DMS53 treated with DMSO at 0.1 percent for 48 hours (cell line): ENCODE results near the gene PPP1R1C.

Experiments
- DNase-seq: peaks from one replicate; lab custom pipeline; 2025; ENCODE audit not compliant: unreplicated experiment; lab: John Stamatoyannopoulos, UW

Gene PPP1R1C

DNA sequence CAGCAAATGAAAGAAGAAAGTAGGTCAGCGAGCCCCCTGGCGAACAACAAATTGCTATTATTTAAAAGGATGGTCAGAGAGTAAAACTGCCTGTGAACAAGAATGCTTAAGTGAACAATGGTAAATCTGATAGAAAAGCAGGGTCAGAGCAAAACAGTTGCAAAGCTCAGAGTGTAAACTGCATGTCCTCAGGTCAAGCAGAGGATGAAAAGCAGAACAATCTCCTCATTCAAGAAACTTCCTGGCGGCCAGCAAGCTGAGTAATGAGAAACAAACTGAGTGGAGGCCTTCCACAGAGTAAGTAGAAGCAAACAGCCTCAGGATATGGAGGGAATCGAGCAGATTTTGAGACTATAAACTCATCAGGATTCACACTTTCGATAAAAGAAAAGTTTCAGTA is 117.9 kb downstream of the PPP1R1C start:
- no peak for DNase-seq

DNA sequence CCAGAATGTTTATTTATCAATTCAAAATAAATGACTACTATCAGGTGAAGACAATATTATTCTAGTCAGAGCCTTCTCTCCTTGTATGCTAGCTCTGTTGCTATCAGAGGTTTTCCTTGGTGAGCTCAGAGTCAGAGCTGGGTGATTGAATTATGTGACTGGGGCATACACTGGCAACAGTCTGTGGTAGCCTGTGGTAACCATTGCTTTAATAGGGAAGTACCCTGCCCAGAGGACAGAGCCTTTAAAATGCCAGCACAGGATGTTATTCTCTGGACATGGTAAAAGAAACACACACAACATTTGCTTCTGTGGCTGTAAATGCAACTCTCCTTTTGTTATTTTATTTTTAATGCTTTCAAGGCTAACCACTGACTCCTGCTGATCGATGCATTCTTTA is 124.7 kb downstream of the PPP1R1C start:
- no peak for DNase-seq

DNA sequence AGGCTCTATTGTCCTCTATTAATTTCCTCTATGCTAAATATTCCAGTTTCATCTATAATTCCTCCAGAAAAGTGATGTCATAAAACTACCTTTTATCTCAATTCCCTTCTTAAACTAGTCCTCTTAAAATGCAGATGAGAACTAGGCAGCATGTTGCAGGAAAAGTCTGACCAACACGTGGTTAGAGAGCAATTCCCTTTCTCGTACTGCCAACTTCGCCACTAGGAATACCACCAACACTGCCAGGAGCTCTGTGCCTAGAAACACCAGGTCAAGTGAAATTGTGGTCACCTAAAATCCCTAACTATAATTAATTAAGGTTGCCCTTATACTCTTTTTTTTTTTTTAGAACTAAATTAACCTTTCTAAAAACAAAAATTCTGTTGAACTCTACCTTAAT is 127.7 kb downstream of the PPP1R1C start:
- no peak for DNase-seq

DNA sequence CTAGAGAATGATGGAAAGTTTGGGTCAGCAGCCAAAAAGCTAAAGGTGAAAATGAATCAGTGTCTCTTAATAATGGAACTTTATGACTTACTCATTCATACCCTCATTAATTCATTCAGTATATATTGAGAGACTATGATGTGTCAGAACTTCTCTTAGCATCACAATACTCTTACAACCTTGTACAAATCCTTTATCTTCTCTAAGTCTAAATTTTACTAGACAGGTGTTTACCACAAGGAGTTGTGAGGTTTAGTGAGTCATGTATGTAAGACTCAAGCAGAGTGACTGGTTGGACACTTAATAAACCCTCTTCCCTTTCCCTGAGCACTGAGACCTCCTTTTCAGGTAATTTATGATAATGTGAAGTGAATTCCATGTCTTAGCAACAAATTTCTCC is 129.6 kb downstream of the PPP1R1C start:
- no peak for DNase-seq

DNA sequence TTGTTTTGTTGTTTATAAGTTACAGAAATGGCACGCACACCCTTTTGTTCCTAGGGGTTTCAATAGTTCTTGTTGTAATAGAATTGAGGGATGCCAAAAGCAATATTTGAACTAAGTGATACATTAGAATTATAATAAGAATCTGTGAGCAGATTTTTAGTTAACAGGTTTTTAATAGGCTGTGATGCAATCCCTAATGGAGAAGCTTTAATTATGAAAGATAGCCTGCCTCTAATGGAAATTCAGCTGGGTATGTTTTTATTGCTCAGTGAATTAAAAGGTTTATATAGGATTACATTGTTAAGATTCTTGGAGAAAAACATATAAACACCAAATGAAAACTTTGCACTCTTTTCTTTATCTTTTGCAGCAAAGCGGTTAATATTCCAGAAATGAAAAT is 131.1 kb downstream of the PPP1R1C start:
- no peak for DNase-seq

GRCh38 chr2:182117196-182117595 is 131.5 kb downstream of the PPP1R1C start:
- DNase-seq, result no peak

GRCh38 chr2:182128821-182129707 is 143.4 kb downstream of the PPP1R1C start:
- DNase-seq, result no peak

- peak; percentile 21 for DNase-seq
Observed at GRCh38 chr2:182132605-182133004, 147.0 kb downstream of the PPP1R1C start.

- no peak for DNase-seq
Observed at GRCh38 chr2:182133195-182133891, 147.7 kb downstream of the PPP1R1C start.

DNA sequence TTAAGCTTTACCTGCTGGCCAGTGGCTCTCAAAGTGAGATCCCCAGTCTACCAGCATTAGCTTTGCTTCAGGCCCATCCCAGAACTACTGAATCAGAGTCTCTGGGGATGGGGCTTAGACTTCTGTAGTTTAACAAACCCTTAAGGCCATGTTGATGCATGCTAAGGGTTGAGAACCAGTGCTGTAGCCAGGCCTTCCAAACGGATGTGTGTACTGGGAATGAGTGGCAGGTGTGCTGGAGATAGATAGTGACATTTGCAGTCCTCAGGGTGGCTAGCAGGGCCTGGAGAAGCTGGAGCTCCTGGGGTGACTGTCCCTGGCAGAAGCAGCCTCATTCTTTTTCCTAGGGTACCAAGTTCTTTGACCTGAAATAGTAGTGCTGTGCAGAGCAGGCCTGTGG is 148.5 kb downstream of the PPP1R1C start:
- DNase-seq, result no peak

GRCh38 chr2:182142062-182142461 is 156.4 kb downstream of the PPP1R1C start:
- no peak for DNase-seq

DNA sequence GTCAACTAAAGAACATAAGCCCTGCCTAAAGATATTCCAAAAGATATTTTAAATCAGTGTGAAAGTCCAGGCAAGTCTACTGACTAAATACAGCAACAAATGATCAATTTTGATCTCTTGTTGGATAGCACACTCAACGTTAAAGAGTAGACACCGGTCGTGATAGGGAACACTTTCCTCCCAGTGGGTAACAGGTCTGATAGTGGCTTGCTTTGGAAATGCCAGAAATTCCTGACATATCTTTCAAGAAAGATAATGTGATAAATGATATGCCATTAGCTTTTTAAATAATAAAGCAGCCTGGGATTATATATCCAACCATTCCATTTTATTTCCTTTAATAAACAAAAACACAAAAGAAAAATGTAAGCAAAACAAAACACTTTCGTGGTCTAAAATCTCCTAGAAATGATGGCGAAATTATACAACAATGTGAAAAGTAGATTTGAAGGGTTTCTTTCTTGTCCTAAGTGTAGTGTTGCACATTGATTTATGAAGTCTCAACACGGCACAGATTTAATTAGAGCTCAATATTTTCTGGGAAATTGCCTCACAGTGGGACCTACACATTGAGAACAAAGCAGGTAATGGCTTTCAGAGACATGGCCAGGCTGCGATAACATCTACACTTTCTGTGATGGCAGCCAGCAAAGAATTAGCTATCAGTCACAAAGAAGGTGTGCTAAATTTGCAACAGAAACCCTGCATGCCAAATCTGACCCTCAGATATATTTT is 158.6 kb downstream of the PPP1R1C start:
- no peak for DNase-seq

GRCh38 chr2:182144776-182145165 is 159.1 kb downstream of the PPP1R1C start:
- no peak for DNase-seq

GRCh38 chr2:182148344-182148743 is 162.7 kb downstream of the PPP1R1C start:
- DNase-seq, result no peak

GRCh38 chr2:182163878-182164277 is 178.2 kb downstream of the PPP1R1C start:
- DNase-seq, result no peak

GRCh38 chr2:182164686-182165085 is 179.0 kb downstream of the PPP1R1C start:
- DNase-seq, result no peak

DNA sequence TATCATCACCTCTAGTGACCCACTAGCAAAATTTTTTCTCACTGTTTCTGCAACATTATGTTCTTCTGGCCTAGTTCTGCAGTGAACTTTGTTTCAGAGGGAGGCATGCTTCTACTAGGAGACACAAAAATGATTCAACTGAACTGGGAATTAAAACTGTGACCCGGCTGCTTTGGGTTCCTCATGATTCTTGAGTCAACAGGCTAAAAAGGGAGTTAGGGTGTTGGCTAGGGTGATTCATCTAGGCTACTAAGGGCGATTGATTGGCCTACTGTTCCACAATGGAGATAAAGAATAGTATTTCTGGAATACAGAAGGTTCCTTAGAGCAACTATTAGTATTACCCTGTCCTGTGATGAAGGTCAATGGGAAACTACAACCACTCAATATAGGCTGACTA is 179.5 kb downstream of the PPP1R1C start:
- no peak for DNase-seq

GRCh38 chr2:182166406-182166805 is 180.8 kb downstream of the PPP1R1C start:
- DNase-seq, result no peak

DNA sequence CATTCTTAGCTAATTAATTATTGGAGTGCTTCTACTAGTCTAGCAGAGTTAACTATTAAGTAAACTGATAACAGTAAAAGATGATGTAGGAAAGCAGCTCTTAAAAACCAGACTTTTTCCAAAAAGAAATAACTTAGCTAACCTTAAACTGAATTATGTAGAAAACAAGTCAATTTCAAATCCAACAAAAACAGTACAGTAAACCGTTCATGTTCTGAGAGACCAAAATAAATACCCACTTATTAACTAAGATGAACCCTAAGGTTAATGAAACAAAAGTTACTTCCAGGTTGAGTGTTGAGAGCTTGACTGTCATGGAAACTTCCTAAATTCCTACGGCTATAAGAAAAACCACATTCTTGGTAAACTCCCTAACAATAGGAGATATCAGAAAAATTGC is 181.2 kb downstream of the PPP1R1C start:
- DNase-seq, result no peak
